GM23338 (cell line): ENCODE results near the gene SNAI1. TPM values are rescaled to one million over a fixed set of nuclear protein-coding genes. Genes with fewer than 3 reads are reported as not detected.

Source experiments
- ATAC-seq: fragments of 200-7000 bp; cut with Tn5 transposase; 3 replicates; pipeline ENCODE4 v1.9.1; 2020
- DNase-seq: peaks from one replicate; pipeline ENCODE4 v3.0.0-alpha.2; 2015; ENCODE audit warnings: low spot score
- H2AFZ ChIP-seq: fragments of 200-600 bp; sonication (generic); 2 replicates; pipeline ENCODE4 v1.8.0; 2016; ENCODE audit warnings: antibody characterized with exemption, mild to moderate bottlenecking, moderate library complexity
- H3F3A ChIP-seq: fragments of 200-600 bp; sonication (generic); replicated peaks from 2 replicates; pipeline ENCODE4 v1.8.0; 2017; ENCODE audit warnings: antibody characterized with exemption, mixed run types, low read depth
- H3K27ac ChIP-seq: fragments of 200-600 bp; sonication (generic); 2 replicates; pipeline ENCODE4 v1.6.1; 2016; ENCODE audit warnings: low read depth
- H3K27me3 ChIP-seq: fragments of 200-600 bp; sonication (generic); 2 replicates; pipeline ENCODE4 v1.8.0; 2016; ENCODE audit warnings: mild to moderate bottlenecking, mixed run types, moderate library complexity; ENCODE audit not compliant: insufficient read depth
- H3K36me3 ChIP-seq: fragments of 200-600 bp; sonication (generic); 2 replicates; pipeline ENCODE4 v1.8.0; 2016; ENCODE audit warnings: mild to moderate bottlenecking; ENCODE audit not compliant: insufficient read depth
- H3K4me1 ChIP-seq: fragments of 200-600 bp; sonication (generic); 2 replicates; pipeline ENCODE4 v1.8.0; 2016; ENCODE audit warnings: mild to moderate bottlenecking, moderate library complexity; ENCODE audit not compliant: insufficient read depth
- H3K4me2 ChIP-seq: fragments of 200-600 bp; sonication (generic); 2 replicates; pipeline ENCODE4 v1.7.1; 2017; ENCODE audit warnings: mixed run types
- H3K4me3 ChIP-seq: fragments of 200-600 bp; sonication (generic); 2 replicates; pipeline ENCODE4 v1.6.1; 2016; ENCODE audit warnings: mixed run types
- H3K79me2 ChIP-seq: fragments of 200-600 bp; sonication (generic); replicated peaks from 2 replicates; pipeline ENCODE4 v1.8.0; 2017; ENCODE audit warnings: mild to moderate bottlenecking; ENCODE audit not compliant: insufficient read depth
- H3K9me2 ChIP-seq: fragments of 200-600 bp; sonication (generic); 2 replicates; pipeline ENCODE4 v1.8.0; 2017; ENCODE audit not compliant: insufficient read depth
- H4K20me1 ChIP-seq: fragments of 200-600 bp; sonication (generic); replicated peaks from 2 replicates; pipeline ENCODE4 v1.8.0; 2017; ENCODE audit warnings: mild to moderate bottlenecking; ENCODE audit not compliant: insufficient read depth
- H3K27ac Mint-ChIP-seq: 2 replicates; pipeline ENCODE4 v1.8.0; 2020; ENCODE audit warnings: inconsistent platforms, mild to moderate bottlenecking, moderate library complexity, mixed read lengths
- H3K27me3 Mint-ChIP-seq: 3 replicates; pipeline ENCODE4 v1.8.0; 2022; ENCODE audit warnings: low read depth, mild to moderate bottlenecking, moderate library complexity, mixed read lengths, inconsistent platforms; ENCODE audit not compliant: insufficient read depth, poor library complexity
- H3K36me3 Mint-ChIP-seq: 3 replicates; pipeline ENCODE4 v1.8.0; 2021; ENCODE audit warnings: low read depth, mild to moderate bottlenecking, inconsistent platforms, moderate library complexity, mixed read lengths
- H3K4me1 Mint-ChIP-seq: 3 replicates; pipeline ENCODE4 v1.8.0; 2020; ENCODE audit warnings: mild to moderate bottlenecking, inconsistent platforms, mixed read lengths
- H3K4me3 Mint-ChIP-seq: 3 replicates; pipeline ENCODE4 v1.8.0; 2021; ENCODE audit warnings: moderate library complexity, mild to moderate bottlenecking, inconsistent platforms, mixed read lengths
- H3K9me3 Mint-ChIP-seq: 3 replicates; pipeline ENCODE4 v1.8.0; 2020; ENCODE audit warnings: moderate library complexity, mild to moderate bottlenecking, inconsistent platforms, mixed read lengths
- CTCF ChIP-seq, 2 experiments: fragments of 200-600 bp in 1 of 2; sonication (generic) in 1 of 2; conservative IDR thresholded peaks; 2 replicates each; pipeline versions ENCODE4 v1.5.1 to v1.6.1; 2016 to 2017; ENCODE audit warnings: antibody characterized with exemption in 2 of 2, low read depth in 2 of 2, mild to moderate bottlenecking in 2 of 2, moderate library complexity in 1 of 2
- ETS1 ChIP-seq: IDR thresholded peaks from 2 replicates; pipeline ENCODE4 v1.6.1; 2016; ENCODE audit warnings: antibody characterized with exemption
- EZH2 ChIP-seq: fragments of 200-600 bp; sonication (generic); IDR thresholded peaks from one replicate; pipeline ENCODE4 v1.8.0; 2017; ENCODE audit warnings: antibody characterized with exemption, mild to moderate bottlenecking, low read depth; ENCODE audit not compliant: unreplicated experiment
- EZH2phosphoT487 ChIP-seq: fragments of 200-600 bp; sonication (generic); IDR thresholded peaks from one replicate; pipeline ENCODE4 v1.8.1; 2018; ENCODE audit warnings: antibody characterized with exemption; ENCODE audit not compliant: unreplicated experiment
- JUNB ChIP-seq: IDR thresholded peaks from one replicate; pipeline ENCODE4 v1.6.1; 2016; ENCODE audit warnings: antibody characterized with exemption; ENCODE audit not compliant: unreplicated experiment
- REST ChIP-seq: IDR thresholded peaks from one replicate; pipeline ENCODE4 v1.6.1; 2018; ENCODE audit warnings: antibody characterized with exemption; ENCODE audit not compliant: unreplicated experiment
- ZNF114 ChIP-seq: fragments of 250-450 bp; sonication (Bioruptor Pico); IDR thresholded peaks from 2 replicates; pipeline ENCODE4 v1.5.0; 2020; ENCODE audit warnings: mild to moderate bottlenecking, moderate library complexity
- ZNF462 ChIP-seq: fragments of 250-450 bp; sonication (Bioruptor Pico); IDR thresholded peaks from 2 replicates; pipeline ENCODE4 v1.5.0; 2020; ENCODE audit warnings: mild to moderate bottlenecking, moderate library complexity
- polyA plus RNA-seq: library from polyadenylated mRNA; unstranded; fragments of >200 nt; fragmentation: Nextera tagmentation; extraction: Ambion mirVana; gene quantifications from 2 replicates; pipeline ENCODE4 v1.2.1, GENCODE V29; 2016
- total RNA-seq: library from RNA; depleted of rRNA; stranded (reverse); fragments of >200 nt; shearing (Covaris generic); gene quantifications from 2 replicates; pipeline ENCODE4 v1.2.3, GENCODE V29; 2014

SNAI1 gene
- total and polyA plus RNA-seq, 2 experiments from 2014 or later = 4.2 to 8.4 TPM

- Histone ChIP-seq H3F3A (0 out of 2 replicates have a peak, but pooled peaks cover 8% of the 10 kb centered on the region), H3K9me2 (no peaks in the 10 kb centered on the region), H3K4me1 (peaks cover 55% of the 10 kb centered on the region), H4K20me1 (peaks cover 4% of the 10 kb centered on the region; the same call in 1 of the 2 replicates), H2AFZ (peak overlapping the region; percentile 83), H3K4me2 (peak overlapping the region; percentile 71), H3K36me3 (no peaks in the 10 kb centered on the region), H3K27ac (peak overlapping the region; percentile 84), H3K79me2 (peaks cover 2% of the 10 kb centered on the region; the same call in 1 of the 2 replicates), H3K27me3 (no peaks in the 10 kb centered on the region), H3K4me3 (no peak overlapping the region)
- H3K27ac Mint-ChIP-seq = peak overlapping the region; percentile 96; the same call in 1 of the 2 replicates
- TF ChIP-seq ETS1 (no peak), ZNF114 (CRISPR knock-in tag) (no peak)
- no peak overlapping the region; the same call in 2 of the 3 replicates for H3K4me3 Mint-ChIP-seq
- peaks cover 15% of the 10 kb centered on the region for H3K27me3 Mint-ChIP-seq
- peaks cover 17% of the 10 kb centered on the region for H3K36me3 Mint-ChIP-seq
- ATAC-seq (peak; percentile 39), DNase-seq (peak; percentile 50)
- H3K9me3 Mint-ChIP-seq = no peaks in the 10 kb centered on the region; the same call in 2 of the 3 replicates
- peaks cover 65% of the 10 kb centered on the region for H3K4me1 Mint-ChIP-seq
These were observed 7.5 kb downstream of the SNAI1 start for GRCh38 chr20:49990271-49990720.

- Mint-ChIP-seq H3K36me3 (0 out of 3 replicates have a peak, but pooled peaks cover 5% of the 10 kb centered on the region), H3K9me3 (no peaks in the 10 kb centered on the region), H3K27me3 (peaks cover 12% of the 10 kb centered on the region), H3K4me1 (peaks cover 43% of the 10 kb centered on the region), H3K27ac (no peak overlapping the region), H3K4me3 (no peak overlapping the region)
- no peaks in the 10 kb centered on the region for H4K20me1 ChIP-seq
- DNase-seq (no peak), ATAC-seq (no peak)
- H3K27me3 ChIP-seq = no peaks in the 10 kb centered on the region
- H3K4me1 ChIP-seq = peaks cover 34% of the 10 kb centered on the region
- H3K79me2 ChIP-seq = no peaks in the 10 kb centered on the region
- H3F3A ChIP-seq = 0 out of 2 replicates have a peak, but pooled peaks cover 6% of the 10 kb centered on the region
- no peak overlapping the region for H3K27ac ChIP-seq
- H3K4me3 ChIP-seq = no peak overlapping the region
- no peak overlapping the region for H3K4me2 ChIP-seq
- no peaks in the 10 kb centered on the region for H3K36me3 ChIP-seq
- no peaks in the 10 kb centered on the region for H3K9me2 ChIP-seq
- no peak overlapping the region for H2AFZ ChIP-seq
- TF ChIP-seq JUNB (no peak), REST (no peak), ZNF462 (no peak), CTCF (conservative IDR thresholded peaks at IDR 0.05; ENCODE audit: low read depth in 2 of 2) (no peak), EZH2 (no peak), EZH2phosphoT487 (no peak)
These were observed 10.5 kb downstream of the SNAI1 start for GRCh38 chr20:49993301-49993751.
